HepG2 (cell line): Measurements from ENCODE around the gene ANO10. TPM values are rescaled to one million over a fixed set of nuclear protein-coding genes. Genes with fewer than 3 reads are reported as not detected.

Experiments used
- ATAC-seq: fragments of 200-7000 bp; cut with Tn5 transposase; 3 replicates; pipeline ENCODE4 v1.9.1; 2020; ENCODE audit warnings: mild to moderate bottlenecking, moderate library complexity
- BruUV-seq: library from RNA; stranded (reverse); fragments of 400-500 nt; replicated peaks from 2 replicates; lab custom pipeline; 2021; lab: Mats Ljungman, UMichigan
- CTCF ChIA-PET: fragments of 300-600 bp; formaldehyde crosslinking; extraction: SDS; loops from one replicate; lab custom pipeline; 2021; ENCODE audit warnings: low total read pairs, inconsistent platforms, low intra/inter-chr PET ratio; lab: Yijun Ruan, JAX
- POLR2A ChIA-PET: fragments of 350-600 bp; sonication (Branson Sonifier 250); formaldehyde crosslinking; loops from one replicate; lab custom pipeline; 2020; ENCODE audit warnings: antibody characterized with exemption, inconsistent platforms; lab: Yijun Ruan, JAX
- DNase-seq: peaks from one replicate; pipeline ENCODE4 v3.0.0-alpha.2; 2015; ENCODE audit warnings: low spot score
- FAIRE-seq: peaks from 3 replicates; lab custom pipeline; 2011; peaks lifted over from hg19 to GRCh38; lab: Jason Lieb, UNC
- H2AFZ ChIP-seq: one replicate; pipeline ENCODE4 v1.6.1; 2011; ENCODE audit warnings: low read length, inconsistent platforms
- H3K27ac ChIP-seq: fragments of 300-600 bp; 3 replicates; pipeline ENCODE4 v1.8.0; 2011; ENCODE audit warnings: mixed run types, mild to moderate bottlenecking, mixed read lengths, low read length, inconsistent platforms; ENCODE audit not compliant: insufficient read depth; ENCODE audit errors: extremely low read length
- H3K27me3 ChIP-seq, 2 experiments: fragments of 200-600 bp in 1 of 2; 2 replicates in 1 of 2; 3 replicates in 1 of 2; pipeline versions ENCODE4 v1.6.0 to v1.8.0; 2011; ENCODE audit warnings: low read length in 2 of 2, mild to moderate bottlenecking in 2 of 2, moderate library complexity in 2 of 2, inconsistent platforms in 1 of 2; ENCODE audit not compliant: insufficient read depth in 2 of 2, control insufficient read depth in 1 of 2
- H3K36me3 ChIP-seq, 2 experiments: fragments of 200-600 bp in 1 of 2; replicated peaks in 1 of 2; 2 replicates in 1 of 2; 3 replicates in 1 of 2; pipeline versions ENCODE4 v1.5.1 to v1.8.0; 2011; ENCODE audit warnings: low read length in 2 of 2, inconsistent platforms in 1 of 2; ENCODE audit not compliant: insufficient read depth in 2 of 2, control insufficient read depth in 1 of 2
- H3K4me1 ChIP-seq: 2 replicates; pipeline ENCODE4 v1.5.1; 2012; ENCODE audit warnings: low read length, inconsistent platforms; ENCODE audit not compliant: insufficient read depth
- H3K4me2 ChIP-seq: 2 replicates; pipeline ENCODE4 v1.6.0; 2011; ENCODE audit warnings: low read depth, low read length, inconsistent platforms
- H3K4me3 ChIP-seq, 3 experiments: fragments of 200-600 bp in 1 of 3; sonication (generic), shearing (Covaris generic) in 1 of 3; replicated peaks in 1 of 3; 2 replicates each; pipeline ENCODE4 v1.5.1; 2011 to 2016; ENCODE audit warnings: low read length in 3 of 3, inconsistent platforms in 2 of 3, low read depth in 2 of 3, mild to moderate bottlenecking in 2 of 3, control low read depth in 1 of 3, mixed read lengths in 1 of 3; ENCODE audit not compliant: insufficient read depth in 1 of 3
- H3K79me2 ChIP-seq: one replicate; pipeline ENCODE4 v1.6.1; 2011; ENCODE audit warnings: low read length, inconsistent platforms; ENCODE audit not compliant: insufficient read depth
- H3K9ac ChIP-seq: 2 replicates; pipeline ENCODE4 v1.6.0; 2011; ENCODE audit warnings: mild to moderate bottlenecking, low read depth, low read length, inconsistent platforms; ENCODE audit not compliant: insufficient read depth
- H3K9me3 ChIP-seq: 2 replicates; pipeline ENCODE4 v1.5.1; 2012; ENCODE audit warnings: mild to moderate bottlenecking, low read length
- H4K20me1 ChIP-seq: 2 replicates; pipeline ENCODE4 v1.6.0; 2011; ENCODE audit warnings: inconsistent platforms, mild to moderate bottlenecking, low read length, moderate library complexity; ENCODE audit not compliant: insufficient read depth
- CCAR2 ChIP-seq: fragments of 200-400 bp; formaldehyde crosslinking; optimal IDR thresholded peaks from 2 replicates; pipeline ENCODE3; 2018; ENCODE audit warnings: low read depth, mild to moderate bottlenecking, low read length, moderate library complexity
- GZF1 ChIP-seq: sonication (generic); formaldehyde crosslinking; IDR thresholded peaks from 2 replicates; pipeline ENCODE4 v1.5.1; 2020; ENCODE audit warnings: mild to moderate bottlenecking, missing genetic modification reagents
- IKZF4 ChIP-seq: sonication (generic); formaldehyde crosslinking; IDR thresholded peaks from 2 replicates; pipeline ENCODE4 v1.5.1; 2020; ENCODE audit warnings: borderline replicate concordance, mild to moderate bottlenecking, low read depth, missing genetic modification reagents; ENCODE audit errors: not compliant biosample characterization
- JDP2 ChIP-seq: sonication (generic); formaldehyde crosslinking; IDR thresholded peaks from 2 replicates; pipeline ENCODE4 v1.8.1; 2022; ENCODE audit warnings: missing genetic modification reagents, borderline replicate concordance
- NCOR1 ChIP-seq: fragments of 200-600 bp; sonication (generic); IDR thresholded peaks from 2 replicates; pipeline ENCODE4 v1.7.0; 2017; ENCODE audit warnings: antibody characterized with exemption, low read length, borderline replicate concordance
- POLR2A ChIP-seq, 2 experiments: IDR thresholded peaks; 2 replicates each; pipeline ENCODE4 v1.6.1; 2011; ENCODE audit warnings: low read depth in 2 of 2, low read length in 2 of 2, mild to moderate bottlenecking in 1 of 2, moderate library complexity in 1 of 2; ENCODE audit not compliant: insufficient read depth in 1 of 2
- STAG1 ChIP-seq: sonication (generic); formaldehyde crosslinking; IDR thresholded peaks from 2 replicates; pipeline ENCODE4 v1.4.0; 2020; ENCODE audit warnings: missing genetic modification reagents
- ZNF557 ChIP-seq: sonication (generic); formaldehyde crosslinking; IDR thresholded peaks from 2 replicates; pipeline ENCODE4 v1.4.0; 2020; ENCODE audit warnings: missing genetic modification reagents
- WGBS: methylation state at CpG from one replicate; pipeline ENCODE4 v1.1.6; 2017; ENCODE audit warnings: low lambda C conversion rate; 5-methylcytosine and 5-hydroxymethylcytosine counted together
- in situ Hi-C: cut with HindIII; loops from 2 replicates; pipeline ENCODE4 v1.10.0; 2017; ENCODE audit warnings: low pct_unique_long_range_greater_than_20kb; ENCODE audit not compliant: extremely low pct_ligation_motif_present
- intact Hi-C: fragments of 100-400 bp; cut with micrococcal nuclease; formaldehyde crosslinking; loops from one replicate; pipeline ENCODE4 v1.10.0; 2022; ENCODE audit not compliant: unreplicated experiment
- polyA plus RNA-seq, 8 experiments: library from polyadenylated mRNA; depleted of rRNA in 3 of 8; stranded (reverse) in 7 of 8; unstranded in 1 of 8; fragments of >200 nt; fragmentation: Illumina TruSeq in 4 of 8; extraction: Trizol in 4 of 8; gene quantifications; 2 replicates each; pipeline versions ENCODE4 v1.2.1 to v1.2.3, GENCODE V29; 2011 to 2016; ENCODE audit warnings: low read depth in 4 of 8, missing spikeins in 1 of 8, mixed read lengths in 1 of 8; ENCODE audit not compliant: insufficient read depth in 1 of 8
- total RNA-seq, 5 experiments: library from RNA; depleted of rRNA; stranded (reverse); fragments of >200 nt; fragmentation: Illumina TruSeq; extraction: Trizol; gene quantifications; 2 replicates each; pipeline ENCODE4 v1.2.3, GENCODE V29; 2016; ENCODE audit warnings: low read depth in 1 of 5
- TF ChIP-seq, protein P1 (sequence below): sonication (generic); formaldehyde crosslinking; IDR thresholded peaks from 2 replicates; pipeline ENCODE4 v1.4.0; 2020; ENCODE audit warnings: missing genetic modification reagents, borderline replicate concordance
- TF ChIP-seq, protein P2 (sequence below): sonication (generic); formaldehyde crosslinking; conservative IDR thresholded peaks from 2 replicates; pipeline ENCODE4 v1.4.0; 2020; ENCODE audit warnings: mild to moderate bottlenecking, missing genetic modification reagents, moderate library complexity
- TF ChIP-seq, protein P3 (sequence below): sonication (generic); formaldehyde crosslinking; IDR thresholded peaks from 2 replicates; pipeline ENCODE4 v1.9.0; 2021; ENCODE audit warnings: mild to moderate bottlenecking, missing genetic modification reagents

Gene ANO10
- total and polyA plus RNA-seq, 2 of the 13 experiments (the other 11 are each of a cell fraction or from before 2014, with no cell fraction given): 10.4 to 13.1 TPM

DNA sequence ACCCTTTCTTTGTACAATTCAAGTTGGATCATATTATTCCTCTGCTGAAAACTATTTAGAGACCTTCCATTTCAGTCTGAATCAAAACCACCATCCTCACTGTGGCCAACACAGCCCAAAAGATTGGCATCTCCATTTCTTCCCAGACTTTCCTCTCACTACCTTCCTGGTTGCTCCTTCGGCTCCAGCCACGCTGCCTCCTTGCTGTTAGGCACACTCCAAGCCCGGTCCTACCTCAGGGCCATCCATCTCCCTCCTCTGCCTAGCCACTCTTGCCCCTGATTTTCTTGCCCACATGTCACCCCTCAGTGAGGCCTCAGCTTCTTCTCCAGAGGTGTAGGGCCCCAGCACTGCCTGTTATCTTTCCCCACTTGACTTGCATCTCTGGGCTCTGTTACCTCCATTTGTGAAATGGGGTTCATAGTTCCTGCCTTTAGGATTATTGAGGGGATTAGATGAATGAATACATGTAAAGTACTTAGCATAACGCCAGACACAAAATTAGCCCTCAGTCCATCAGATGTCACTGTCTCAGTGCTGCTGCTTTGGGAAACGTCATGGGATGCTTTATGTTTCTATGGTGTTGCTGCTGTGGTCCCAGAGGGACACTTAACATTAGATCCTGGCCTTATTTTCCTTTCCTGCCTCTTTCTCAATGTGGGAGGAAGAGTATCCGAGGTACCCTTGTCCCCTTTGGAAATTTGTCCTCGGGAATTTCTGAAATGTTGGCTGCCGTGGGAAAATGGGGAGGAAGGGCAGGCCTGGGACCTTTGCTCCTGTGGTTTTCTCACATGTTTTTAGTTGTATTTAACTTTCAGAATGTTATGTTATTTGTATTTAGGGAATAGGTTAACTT is 304.1 kb downstream of the ANO10 start:
- peak overlapping the region; percentile 82 for H3K9ac ChIP-seq
- ChIA-PET CTCF (interaction anchor here (0.6 kb wide), 1 partner anchor 78 kb away, joined by 3 read pairs; no protein-coding TSS in a partner anchor), POLR2A (no interaction called here)
- H3K79me2 ChIP-seq: peaks cover 88% of the 10 kb centered on the region
- DNase-seq (peak; percentile 70), ATAC-seq (peak; percentile 48), FAIRE-seq (peak; percentile 26)
- WGBS: 14% methylated on average over 8 of the region's 8 CpGs
- BruUV-seq: TSS peak; percentile 37
- in situ Hi-C loops: no loop called here
- H3K27me3 ChIP-seq: no peaks in the 10 kb centered on the region
- H3K27ac ChIP-seq: peak overlapping the region; percentile 97
- peaks cover 0 to 5% of the 10 kb centered on the region in 2 experiments; a peak in 2 of 5 replicates for H3K36me3 ChIP-seq
- H3K9me3 ChIP-seq: no peaks in the 10 kb centered on the region
- H3K4me1 ChIP-seq: peaks cover 76% of the 10 kb centered on the region
- peak overlapping the region; percentile 8 to 62 (median 31); a peak in 4 of 6 replicates for H3K4me3 ChIP-seq
- H3K4me2 ChIP-seq: peak overlapping the region; percentile 86
- no peak overlapping the region for H2AFZ ChIP-seq
- intact Hi-C loops: loop anchor here (2.0 kb wide), 1 partner anchor 29 kb away; no protein-coding TSS in a partner anchor
- no peaks in the 10 kb centered on the region for H4K20me1 ChIP-seq
- no peak for TF ChIP-seq JDP2
- no peak for TF ChIP-seq CCAR2
- TF ChIP-seq NCOR1: peak; percentile 22; the same call in 1 of the 2 replicates
- TF ChIP-seq, protein P1, sequence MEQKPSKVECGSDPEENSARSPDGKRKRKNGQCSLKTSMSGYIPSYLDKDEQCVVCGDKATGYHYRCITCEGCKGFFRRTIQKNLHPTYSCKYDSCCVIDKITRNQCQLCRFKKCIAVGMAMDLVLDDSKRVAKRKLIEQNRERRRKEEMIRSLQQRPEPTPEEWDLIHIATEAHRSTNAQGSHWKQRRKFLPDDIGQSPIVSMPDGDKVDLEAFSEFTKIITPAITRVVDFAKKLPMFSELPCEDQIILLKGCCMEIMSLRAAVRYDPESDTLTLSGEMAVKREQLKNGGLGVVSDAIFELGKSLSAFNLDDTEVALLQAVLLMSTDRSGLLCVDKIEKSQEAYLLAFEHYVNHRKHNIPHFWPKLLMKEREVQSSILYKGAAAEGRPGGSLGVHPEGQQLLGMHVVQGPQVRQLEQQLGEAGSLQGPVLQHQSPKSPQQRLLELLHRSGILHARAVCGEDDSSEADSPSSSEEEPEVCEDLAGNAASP (CRISPR knock-in tag): peak; percentile 21; the same call in 1 of the 2 replicates
- TF ChIP-seq, protein P2, sequence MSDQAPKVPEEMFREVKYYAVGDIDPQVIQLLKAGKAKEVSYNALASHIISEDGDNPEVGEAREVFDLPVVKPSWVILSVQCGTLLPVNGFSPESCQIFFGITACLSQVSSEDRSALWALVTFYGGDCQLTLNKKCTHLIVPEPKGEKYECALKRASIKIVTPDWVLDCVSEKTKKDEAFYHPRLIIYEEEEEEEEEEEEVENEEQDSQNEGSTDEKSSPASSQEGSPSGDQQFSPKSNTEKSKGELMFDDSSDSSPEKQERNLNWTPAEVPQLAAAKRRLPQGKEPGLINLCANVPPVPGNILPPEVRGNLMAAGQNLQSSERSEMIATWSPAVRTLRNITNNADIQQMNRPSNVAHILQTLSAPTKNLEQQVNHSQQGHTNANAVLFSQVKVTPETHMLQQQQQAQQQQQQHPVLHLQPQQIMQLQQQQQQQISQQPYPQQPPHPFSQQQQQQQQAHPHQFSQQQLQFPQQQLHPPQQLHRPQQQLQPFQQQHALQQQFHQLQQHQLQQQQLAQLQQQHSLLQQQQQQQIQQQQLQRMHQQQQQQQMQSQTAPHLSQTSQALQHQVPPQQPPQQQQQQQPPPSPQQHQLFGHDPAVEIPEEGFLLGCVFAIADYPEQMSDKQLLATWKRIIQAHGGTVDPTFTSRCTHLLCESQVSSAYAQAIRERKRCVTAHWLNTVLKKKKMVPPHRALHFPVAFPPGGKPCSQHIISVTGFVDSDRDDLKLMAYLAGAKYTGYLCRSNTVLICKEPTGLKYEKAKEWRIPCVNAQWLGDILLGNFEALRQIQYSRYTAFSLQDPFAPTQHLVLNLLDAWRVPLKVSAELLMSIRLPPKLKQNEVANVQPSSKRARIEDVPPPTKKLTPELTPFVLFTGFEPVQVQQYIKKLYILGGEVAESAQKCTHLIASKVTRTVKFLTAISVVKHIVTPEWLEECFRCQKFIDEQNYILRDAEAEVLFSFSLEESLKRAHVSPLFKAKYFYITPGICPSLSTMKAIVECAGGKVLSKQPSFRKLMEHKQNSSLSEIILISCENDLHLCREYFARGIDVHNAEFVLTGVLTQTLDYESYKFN (CRISPR knock-in tag): peak; percentile 70
- TF ChIP-seq IKZF4 (CRISPR knock-in tag): no peak
- TF ChIP-seq POLR2A (IDR thresholded peaks at IDR 0.05; ENCODE audit: insufficient read depth in 1 of 2, low read depth in 2 of 2, low read length in 2 of 2): no peak
- no peak for TF ChIP-seq ZNF557 (CRISPR knock-in tag)
- TF ChIP-seq, protein P3, sequence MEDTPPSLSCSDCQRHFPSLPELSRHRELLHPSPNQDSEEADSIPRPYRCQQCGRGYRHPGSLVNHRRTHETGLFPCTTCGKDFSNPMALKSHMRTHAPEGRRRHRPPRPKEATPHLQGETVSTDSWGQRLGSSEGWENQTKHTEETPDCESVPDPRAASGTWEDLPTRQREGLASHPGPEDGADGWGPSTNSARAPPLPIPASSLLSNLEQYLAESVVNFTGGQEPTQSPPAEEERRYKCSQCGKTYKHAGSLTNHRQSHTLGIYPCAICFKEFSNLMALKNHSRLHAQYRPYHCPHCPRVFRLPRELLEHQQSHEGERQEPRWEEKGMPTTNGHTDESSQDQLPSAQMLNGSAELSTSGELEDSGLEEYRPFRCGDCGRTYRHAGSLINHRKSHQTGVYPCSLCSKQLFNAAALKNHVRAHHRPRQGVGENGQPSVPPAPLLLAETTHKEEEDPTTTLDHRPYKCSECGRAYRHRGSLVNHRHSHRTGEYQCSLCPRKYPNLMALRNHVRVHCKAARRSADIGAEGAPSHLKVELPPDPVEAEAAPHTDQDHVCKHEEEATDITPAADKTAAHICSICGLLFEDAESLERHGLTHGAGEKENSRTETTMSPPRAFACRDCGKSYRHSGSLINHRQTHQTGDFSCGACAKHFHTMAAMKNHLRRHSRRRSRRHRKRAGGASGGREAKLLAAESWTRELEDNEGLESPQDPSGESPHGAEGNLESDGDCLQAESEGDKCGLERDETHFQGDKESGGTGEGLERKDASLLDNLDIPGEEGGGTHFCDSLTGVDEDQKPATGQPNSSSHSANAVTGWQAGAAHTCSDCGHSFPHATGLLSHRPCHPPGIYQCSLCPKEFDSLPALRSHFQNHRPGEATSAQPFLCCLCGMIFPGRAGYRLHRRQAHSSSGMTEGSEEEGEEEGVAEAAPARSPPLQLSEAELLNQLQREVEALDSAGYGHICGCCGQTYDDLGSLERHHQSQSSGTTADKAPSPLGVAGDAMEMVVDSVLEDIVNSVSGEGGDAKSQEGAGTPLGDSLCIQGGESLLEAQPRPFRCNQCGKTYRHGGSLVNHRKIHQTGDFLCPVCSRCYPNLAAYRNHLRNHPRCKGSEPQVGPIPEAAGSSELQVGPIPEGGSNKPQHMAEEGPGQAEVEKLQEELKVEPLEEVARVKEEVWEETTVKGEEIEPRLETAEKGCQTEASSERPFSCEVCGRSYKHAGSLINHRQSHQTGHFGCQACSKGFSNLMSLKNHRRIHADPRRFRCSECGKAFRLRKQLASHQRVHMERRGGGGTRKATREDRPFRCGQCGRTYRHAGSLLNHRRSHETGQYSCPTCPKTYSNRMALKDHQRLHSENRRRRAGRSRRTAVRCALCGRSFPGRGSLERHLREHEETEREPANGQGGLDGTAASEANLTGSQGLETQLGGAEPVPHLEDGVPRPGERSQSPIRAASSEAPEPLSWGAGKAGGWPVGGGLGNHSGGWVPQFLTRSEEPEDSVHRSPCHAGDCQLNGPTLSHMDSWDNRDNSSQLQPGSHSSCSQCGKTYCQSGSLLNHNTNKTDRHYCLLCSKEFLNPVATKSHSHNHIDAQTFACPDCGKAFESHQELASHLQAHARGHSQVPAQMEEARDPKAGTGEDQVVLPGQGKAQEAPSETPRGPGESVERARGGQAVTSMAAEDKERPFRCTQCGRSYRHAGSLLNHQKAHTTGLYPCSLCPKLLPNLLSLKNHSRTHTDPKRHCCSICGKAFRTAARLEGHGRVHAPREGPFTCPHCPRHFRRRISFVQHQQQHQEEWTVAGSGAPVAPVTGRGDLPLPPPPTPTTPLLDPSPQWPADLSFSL (CRISPR knock-in tag): 0 out of 2 replicates have a peak, but pooled peaks have one; percentile 41
- no peak for TF ChIP-seq STAG1 (CRISPR knock-in tag)
- no peak for TF ChIP-seq GZF1
